Measurements from ENCODE around the gene CSGALNACT2.

The CSGALNACT2 gene

DNA sequence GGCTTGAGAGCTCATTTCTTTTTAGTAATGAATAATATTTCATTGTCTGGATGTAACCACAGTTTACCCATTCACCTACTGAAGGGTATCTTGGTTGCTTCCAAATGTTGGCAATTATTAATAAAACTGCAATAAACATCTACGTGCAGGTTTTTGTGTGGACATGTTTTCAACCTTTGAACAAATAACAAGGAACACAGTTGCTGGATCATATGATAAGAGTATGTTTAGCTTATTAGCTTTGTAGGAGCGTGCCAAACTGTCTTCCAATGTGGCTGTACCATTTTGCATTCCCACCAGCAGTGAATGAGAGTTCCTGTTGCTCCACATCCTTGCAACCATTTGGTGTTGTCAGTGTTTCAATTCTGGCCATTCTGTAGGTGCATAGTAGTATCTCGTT lies 49.0 kb downstream of the CSGALNACT2 start:
- no peaks in the 10 kb centered on the region for H3K79me2 ChIP-seq (ENCODE audit: control insufficient read depth, insufficient read depth, low read length, unreplicated experiment)
- peaks cover 10% of the 10 kb centered on the region for H3K36me3 ChIP-seq (ENCODE audit: insufficient read depth, low read length)
- no peak overlapping the region for H3K27ac ChIP-seq (ENCODE audit: low read depth, low read length)
- no peak overlapping the region for H3K4me3 ChIP-seq (ENCODE audit: low read depth, low read length)
- no peaks in the 10 kb centered on the region for H3K27me3 ChIP-seq (ENCODE audit: insufficient read depth, low read length)
- H2AFZ ChIP-seq (ENCODE audit: low read length, unreplicated experiment), result no peak overlapping the region
- no peaks in the 10 kb centered on the region for H3K4me1 ChIP-seq (ENCODE audit: control insufficient read depth, insufficient read depth, low read length, unreplicated experiment)

DNA sequence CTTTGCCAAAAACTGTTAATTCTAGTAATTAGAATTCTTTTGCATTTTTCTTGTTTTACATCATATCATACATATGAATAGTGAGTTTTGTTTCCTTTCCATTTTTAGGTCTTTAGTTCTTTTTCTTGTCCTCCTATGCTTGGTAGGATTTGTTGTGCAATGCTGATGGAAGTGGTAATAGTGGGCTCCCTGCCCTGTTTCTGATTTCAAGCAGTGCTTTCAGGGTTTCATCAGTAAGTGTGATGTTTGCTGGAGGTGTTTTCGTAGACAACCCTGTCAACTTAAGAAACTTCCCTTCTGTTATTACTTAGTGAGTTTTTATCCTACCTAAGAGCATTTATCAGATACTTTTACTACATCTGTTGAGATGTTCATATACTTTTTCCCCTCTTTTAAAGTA lies 50.5 kb downstream of the CSGALNACT2 start:
- H3K27ac ChIP-seq (ENCODE audit: low read depth, low read length), result no peak overlapping the region
- H3K4me3 ChIP-seq (ENCODE audit: low read depth, low read length), result no peak overlapping the region
- no peaks in the 10 kb centered on the region for H3K79me2 ChIP-seq (ENCODE audit: control insufficient read depth, insufficient read depth, low read length, unreplicated experiment)
- H3K27me3 ChIP-seq (ENCODE audit: insufficient read depth, low read length), result no peaks in the 10 kb centered on the region
- peaks cover 5% of the 10 kb centered on the region; the same call in 1 of the 2 replicates for H3K36me3 ChIP-seq (ENCODE audit: insufficient read depth, low read length)
- no peak overlapping the region for H2AFZ ChIP-seq (ENCODE audit: low read length, unreplicated experiment)
- no peaks in the 10 kb centered on the region for H3K4me1 ChIP-seq (ENCODE audit: control insufficient read depth, insufficient read depth, low read length, unreplicated experiment)

DNA sequence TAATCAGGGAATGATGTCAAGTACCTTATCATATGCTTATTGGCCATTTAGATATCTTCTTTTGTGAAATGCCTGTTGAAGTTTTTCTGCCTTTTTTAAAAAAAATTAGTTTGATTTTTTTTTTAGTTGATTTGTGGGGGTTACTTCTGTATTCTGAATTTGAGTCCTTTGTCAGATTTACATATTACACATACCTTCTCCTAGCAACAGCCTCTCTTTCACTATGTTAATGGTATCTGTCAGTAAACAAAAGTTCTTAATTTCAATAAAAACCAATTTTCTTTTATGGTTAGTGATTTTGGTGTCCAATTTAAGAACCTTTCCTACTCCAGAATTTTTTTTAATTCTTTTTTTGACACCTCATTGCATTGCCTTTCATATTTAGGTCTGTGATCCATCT lies 52.0 kb downstream of the CSGALNACT2 start:
- Histone ChIP-seq H3K36me3 (ENCODE audit: insufficient read depth, low read length) (0 out of 2 replicates have a peak, but pooled peaks cover 5% of the 10 kb centered on the region), H2AFZ (ENCODE audit: low read length, unreplicated experiment) (no peak overlapping the region), H3K27ac (ENCODE audit: low read depth, low read length) (no peak overlapping the region), H3K79me2 (ENCODE audit: control insufficient read depth, insufficient read depth, low read length, unreplicated experiment) (no peaks in the 10 kb centered on the region), H3K27me3 (ENCODE audit: insufficient read depth, low read length) (no peaks in the 10 kb centered on the region), H3K4me3 (ENCODE audit: low read depth, low read length) (no peak overlapping the region), H3K4me1 (ENCODE audit: control insufficient read depth, insufficient read depth, low read length, unreplicated experiment) (no peaks in the 10 kb centered on the region)

DNA sequence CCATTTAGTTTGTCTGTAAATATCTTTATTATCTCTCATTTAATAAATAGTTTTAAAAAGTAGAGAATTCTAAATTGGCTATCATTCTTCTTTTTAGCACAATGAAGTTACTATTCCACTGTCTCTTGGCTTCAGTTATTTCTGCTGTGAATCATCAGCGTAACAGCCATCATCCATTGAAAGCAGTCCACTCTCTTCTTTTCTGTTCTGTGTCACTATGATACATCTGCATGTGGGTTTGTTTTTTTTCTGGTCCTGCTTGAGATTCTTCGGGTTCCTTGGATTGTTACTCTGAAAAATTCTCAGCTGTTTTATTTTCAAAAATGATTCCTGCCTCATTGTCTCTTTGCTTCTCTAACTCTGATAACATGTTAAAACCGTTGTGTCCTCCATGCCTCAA lies 52.5 kb downstream of the CSGALNACT2 start:
- Histone ChIP-seq H3K36me3 (ENCODE audit: insufficient read depth, low read length) (0 out of 2 replicates have a peak, but pooled peaks cover 5% of the 10 kb centered on the region), H3K27ac (ENCODE audit: low read depth, low read length) (no peak overlapping the region), H3K4me3 (ENCODE audit: low read depth, low read length) (no peak overlapping the region), H3K4me1 (ENCODE audit: control insufficient read depth, insufficient read depth, low read length, unreplicated experiment) (no peaks in the 10 kb centered on the region), H2AFZ (ENCODE audit: low read length, unreplicated experiment) (no peak overlapping the region), H3K79me2 (ENCODE audit: control insufficient read depth, insufficient read depth, low read length, unreplicated experiment) (no peaks in the 10 kb centered on the region), H3K27me3 (ENCODE audit: insufficient read depth, low read length) (no peaks in the 10 kb centered on the region)

DNA sequence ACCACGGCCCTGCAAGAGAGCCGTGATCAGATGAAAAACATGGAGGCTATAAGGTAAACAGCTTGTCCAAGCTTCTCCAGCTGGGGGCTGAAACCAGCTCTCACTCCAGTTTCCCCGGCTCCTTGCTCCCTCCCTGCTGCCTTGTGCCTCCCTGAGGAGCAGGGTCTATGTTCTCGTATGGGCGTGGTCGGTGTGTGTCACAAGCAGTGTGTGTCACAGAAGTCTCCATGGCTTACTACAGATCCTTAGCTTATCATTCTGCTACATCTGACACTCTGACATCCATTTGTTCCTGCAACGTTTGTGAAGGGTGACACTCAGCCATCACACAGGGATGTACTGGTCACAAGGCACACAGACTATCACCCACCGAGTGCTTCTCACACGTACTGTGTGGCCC lies 54.6 kb downstream of the CSGALNACT2 start:
- Histone ChIP-seq H3K4me3 (ENCODE audit: low read depth, low read length) (no peak overlapping the region), H2AFZ (ENCODE audit: low read length, unreplicated experiment) (no peak overlapping the region), H3K36me3 (ENCODE audit: insufficient read depth, low read length) (no peaks in the 10 kb centered on the region), H3K27ac (ENCODE audit: low read depth, low read length) (no peak overlapping the region), H3K79me2 (ENCODE audit: control insufficient read depth, insufficient read depth, low read length, unreplicated experiment) (no peaks in the 10 kb centered on the region), H3K27me3 (ENCODE audit: insufficient read depth, low read length) (no peaks in the 10 kb centered on the region), H3K4me1 (ENCODE audit: control insufficient read depth, insufficient read depth, low read length, unreplicated experiment) (no peaks in the 10 kb centered on the region)

DNA sequence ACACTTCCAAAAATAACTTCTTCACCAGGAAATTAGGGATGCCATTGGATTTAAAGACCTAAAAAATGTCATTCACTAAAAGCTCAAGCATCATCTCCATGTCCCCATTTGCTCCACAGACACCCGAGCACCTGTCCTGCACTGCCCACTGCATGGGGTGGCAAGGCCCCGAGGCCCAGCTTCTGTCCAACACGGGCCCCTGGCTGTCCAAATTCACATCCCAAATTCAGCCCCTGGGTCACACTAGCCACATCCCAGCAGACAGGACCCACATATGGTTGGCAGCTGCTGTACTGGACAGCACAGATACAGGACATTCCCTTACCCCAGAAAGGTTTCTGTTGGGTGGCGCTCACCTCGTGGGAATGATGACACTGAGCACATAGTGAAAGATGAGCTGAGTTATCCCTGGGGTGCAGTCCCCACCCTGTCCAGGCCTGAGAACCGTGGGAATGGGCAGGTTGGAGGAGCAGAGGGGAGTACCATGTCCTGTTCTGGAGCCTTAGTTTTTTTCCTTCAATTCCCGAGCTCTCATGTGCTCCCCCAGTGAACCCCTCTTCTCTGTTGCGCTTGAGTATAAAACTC lies 55.3 kb downstream of the CSGALNACT2 start:
- no peaks in the 10 kb centered on the region for H3K79me2 ChIP-seq (ENCODE audit: control insufficient read depth, insufficient read depth, low read length, unreplicated experiment)
- H3K36me3 ChIP-seq (ENCODE audit: insufficient read depth, low read length), result no peaks in the 10 kb centered on the region
- no peak overlapping the region for H3K27ac ChIP-seq (ENCODE audit: low read depth, low read length)
- no peaks in the 10 kb centered on the region for H3K4me1 ChIP-seq (ENCODE audit: control insufficient read depth, insufficient read depth, low read length, unreplicated experiment)
- H3K27me3 ChIP-seq (ENCODE audit: insufficient read depth, low read length), result no peaks in the 10 kb centered on the region
- H3K4me3 ChIP-seq (ENCODE audit: low read depth, low read length), result no peak overlapping the region
- H2AFZ ChIP-seq (ENCODE audit: low read length, unreplicated experiment), result no peak overlapping the region

DNA sequence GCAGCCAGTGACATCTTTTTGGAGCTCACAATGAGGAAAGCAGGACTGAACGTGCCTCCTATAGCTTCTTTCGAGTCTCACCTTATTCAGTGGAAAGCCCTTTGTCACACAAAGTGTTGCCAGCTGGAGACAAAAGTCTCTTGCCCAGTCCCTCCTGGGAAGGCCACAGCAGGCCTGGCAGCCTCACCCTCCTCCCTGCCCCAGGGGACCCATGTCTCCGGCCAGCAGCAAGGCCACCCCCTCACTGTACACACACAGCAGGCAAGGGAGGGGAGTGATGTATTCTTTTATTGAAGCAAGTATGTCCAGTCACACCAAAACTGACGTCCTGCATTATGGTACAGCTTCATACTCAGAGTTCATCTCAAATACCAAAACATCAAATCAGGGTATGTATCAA lies 56.0 kb downstream of the CSGALNACT2 start:
- H3K36me3 ChIP-seq (ENCODE audit: insufficient read depth, low read length), result no peaks in the 10 kb centered on the region
- no peak overlapping the region for H2AFZ ChIP-seq (ENCODE audit: low read length, unreplicated experiment)
- no peaks in the 10 kb centered on the region for H3K27me3 ChIP-seq (ENCODE audit: insufficient read depth, low read length)
- H3K27ac ChIP-seq (ENCODE audit: low read depth, low read length), result no peak overlapping the region
- no peak overlapping the region for H3K4me3 ChIP-seq (ENCODE audit: low read depth, low read length)
- H3K79me2 ChIP-seq (ENCODE audit: control insufficient read depth, insufficient read depth, low read length, unreplicated experiment), result no peaks in the 10 kb centered on the region
- no peaks in the 10 kb centered on the region for H3K4me1 ChIP-seq (ENCODE audit: control insufficient read depth, insufficient read depth, low read length, unreplicated experiment)

DNA sequence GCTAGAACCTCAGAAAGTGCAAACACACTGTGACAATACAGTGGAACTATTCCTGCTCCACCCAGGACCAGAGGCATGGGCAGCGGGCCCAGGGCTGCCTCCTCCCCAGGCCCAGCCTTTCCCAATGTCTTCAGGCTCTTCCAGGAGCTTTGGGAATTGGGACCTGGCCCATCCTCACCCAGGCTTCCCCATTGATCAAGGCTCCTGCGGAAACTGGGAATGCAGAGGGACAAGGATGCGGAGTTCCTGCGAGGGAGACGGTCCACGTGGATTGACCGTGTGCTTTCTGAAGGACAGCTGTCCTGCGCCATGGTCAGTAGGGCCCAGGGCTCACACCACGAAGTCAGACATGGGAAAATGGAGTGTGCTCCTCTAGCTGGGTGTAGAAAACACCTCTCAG lies 56.6 kb downstream of the CSGALNACT2 start:
- Histone ChIP-seq H3K4me3 (ENCODE audit: low read depth, low read length) (no peak overlapping the region), H3K79me2 (ENCODE audit: control insufficient read depth, insufficient read depth, low read length, unreplicated experiment) (no peaks in the 10 kb centered on the region), H2AFZ (ENCODE audit: low read length, unreplicated experiment) (no peak overlapping the region), H3K4me1 (ENCODE audit: control insufficient read depth, insufficient read depth, low read length, unreplicated experiment) (no peaks in the 10 kb centered on the region), H3K27ac (ENCODE audit: low read depth, low read length) (no peak overlapping the region), H3K36me3 (ENCODE audit: insufficient read depth, low read length) (no peaks in the 10 kb centered on the region), H3K27me3 (ENCODE audit: insufficient read depth, low read length) (no peaks in the 10 kb centered on the region)

DNA sequence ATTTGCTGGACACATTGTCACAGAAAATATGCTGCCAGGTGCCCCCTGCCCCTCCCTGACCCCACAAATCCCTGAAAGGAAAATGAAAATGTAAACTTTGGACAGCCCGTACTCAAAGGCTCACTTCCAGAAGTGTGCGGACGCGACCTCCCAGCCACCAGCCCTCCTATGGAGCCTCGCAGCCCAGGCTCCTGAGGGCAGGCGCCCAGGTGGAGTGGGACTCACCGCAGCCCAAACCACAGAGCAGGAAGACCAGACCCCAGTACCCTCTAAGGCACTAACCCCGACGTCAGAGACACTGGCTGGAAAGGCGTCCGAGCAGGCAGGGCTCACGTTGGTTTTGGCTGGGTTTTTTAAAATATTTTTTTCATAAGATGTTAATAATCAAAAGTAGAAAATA lies 57.3 kb downstream of the CSGALNACT2 start:
- Histone ChIP-seq H3K36me3 (ENCODE audit: insufficient read depth, low read length) (no peaks in the 10 kb centered on the region), H3K27ac (ENCODE audit: low read depth, low read length) (no peak overlapping the region), H3K4me1 (ENCODE audit: control insufficient read depth, insufficient read depth, low read length, unreplicated experiment) (no peaks in the 10 kb centered on the region)

DNA sequence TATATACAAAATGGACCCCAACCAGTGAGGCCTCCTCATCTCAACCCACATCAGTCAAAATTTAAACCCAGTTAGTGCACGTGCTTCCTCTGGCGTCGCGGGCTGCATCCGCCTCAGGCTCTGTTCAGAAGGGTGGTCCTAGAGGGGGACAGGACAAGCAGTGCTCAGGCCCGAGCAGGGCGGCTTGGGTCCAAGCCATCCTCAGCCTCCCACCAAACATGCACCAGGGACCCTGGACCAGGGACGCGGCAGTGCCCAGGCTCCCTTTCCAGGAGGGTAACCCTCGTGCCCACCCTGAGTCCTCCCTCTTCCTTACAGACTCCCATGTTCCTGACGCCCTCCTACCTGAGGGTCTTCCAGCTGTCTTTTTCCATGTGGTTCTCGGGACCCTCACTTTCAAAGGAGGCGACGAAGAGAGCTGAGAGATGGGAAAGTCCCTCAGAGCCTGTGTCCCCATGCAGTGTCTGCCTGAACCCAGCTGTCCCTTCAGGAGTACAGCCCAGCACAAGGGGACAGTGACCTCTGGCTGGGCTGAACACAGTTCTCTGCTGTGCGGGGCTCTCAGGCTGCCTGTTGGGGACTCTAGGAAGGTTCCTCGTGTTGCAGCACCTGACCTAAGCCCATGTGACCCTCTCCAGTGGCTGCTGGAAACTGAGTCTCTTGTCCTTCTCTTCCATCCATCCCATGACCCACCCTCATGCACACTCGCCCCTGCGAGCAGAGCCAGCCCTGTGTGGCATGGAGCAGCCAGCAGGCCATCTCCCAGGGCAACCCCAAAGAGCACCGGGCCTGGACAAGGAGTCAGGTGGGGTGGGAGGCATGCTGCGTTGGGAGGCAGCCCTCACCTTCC lies 58.1 kb downstream of the CSGALNACT2 start:
- H3K36me3 ChIP-seq (ENCODE audit: insufficient read depth, low read length), result no peaks in the 10 kb centered on the region

More for the DNA sequence above, 57.3 kb downstream of the CSGALNACT2 start:
- no peaks in the 10 kb centered on the region for H3K79me2 ChIP-seq (ENCODE audit: control insufficient read depth, insufficient read depth, low read length, unreplicated experiment)
- H3K27me3 ChIP-seq (ENCODE audit: insufficient read depth, low read length), result no peaks in the 10 kb centered on the region
- H2AFZ ChIP-seq (ENCODE audit: low read length, unreplicated experiment), result no peak overlapping the region
- no peak overlapping the region for H3K4me3 ChIP-seq (ENCODE audit: low read depth, low read length)

More for the DNA sequence above, 58.1 kb downstream of the CSGALNACT2 start:
- H3K27me3 ChIP-seq (ENCODE audit: insufficient read depth, low read length), result no peaks in the 10 kb centered on the region
- no peak overlapping the region for H3K4me3 ChIP-seq (ENCODE audit: low read depth, low read length)
- H3K27ac ChIP-seq (ENCODE audit: low read depth, low read length), result no peak overlapping the region
- no peaks in the 10 kb centered on the region for H3K79me2 ChIP-seq (ENCODE audit: control insufficient read depth, insufficient read depth, low read length, unreplicated experiment)
- H2AFZ ChIP-seq (ENCODE audit: low read length, unreplicated experiment), result no peak overlapping the region
- H3K4me1 ChIP-seq (ENCODE audit: control insufficient read depth, insufficient read depth, low read length, unreplicated experiment), result no peaks in the 10 kb centered on the region

Measured in ACC112 (cell line).